IMR-90 (cell line): Measurements from ENCODE around the gene BCAS2. TPM values are rescaled to one million over a fixed set of nuclear protein-coding genes. Genes with fewer than 3 reads are reported as not detected.

Source experiments
- ATAC-seq: fragments of 200-7000 bp; cut with Tn5 transposase; 2 replicates; pipeline ENCODE4 v1.9.1; 2020; ENCODE audit warnings: low read depth, mild to moderate bottlenecking, moderate library complexity
- BruUV-seq: library from RNA; stranded (reverse); fragments of 400-500 nt; replicated peaks from 2 replicates; lab custom pipeline; 2021; lab: Mats Ljungman, UMichigan
- CTCF ChIA-PET: fragments of 300-600 bp; formaldehyde crosslinking; extraction: SDS; loops from one replicate; lab custom pipeline; 2021; ENCODE audit warnings: antibody characterized with exemption; lab: Yijun Ruan, JAX
- POLR2A ChIA-PET: fragments of 300-600 bp; sonication (Branson Sonifier 250); formaldehyde crosslinking; loops from one replicate; lab custom pipeline; 2022; ENCODE audit warnings: antibody characterized with exemption; ENCODE audit not compliant: unreplicated experiment; lab: Charles Lee
- DNase-seq: peaks from one replicate; pipeline ENCODE4 v3.0.0; 2013
- H2AFZ ChIP-seq: replicated peaks from 2 replicates; pipeline ENCODE3; 2013; ENCODE audit warnings: low read length, mild to moderate bottlenecking; ENCODE audit not compliant: poor library complexity
- H2AK5ac ChIP-seq: 2 replicates; pipeline ENCODE4 v1.6.1; 2013; ENCODE audit warnings: low read depth, low read length, inconsistent platforms
- H2AK9ac ChIP-seq: replicated peaks from 2 replicates; pipeline ENCODE3; 2013; ENCODE audit warnings: mild to moderate bottlenecking, low read depth, low read length, moderate library complexity; ENCODE audit not compliant: poor library complexity
- H2BK120ac ChIP-seq: 2 replicates; pipeline ENCODE4 v1.6.1; 2013; ENCODE audit warnings: low read depth, low read length, inconsistent platforms
- H2BK15ac ChIP-seq: 3 replicates; pipeline ENCODE4 v1.6.1; 2013; ENCODE audit warnings: low read depth, low read length, inconsistent platforms
- H2BK20ac ChIP-seq: 2 replicates; pipeline ENCODE4 v1.6.1; 2013; ENCODE audit warnings: low read depth, mild to moderate bottlenecking, inconsistent platforms, low read length, moderate library complexity
- H2BK5ac ChIP-seq: 2 replicates; pipeline ENCODE4 v1.6.1; 2013; ENCODE audit warnings: mild to moderate bottlenecking, low read depth, low read length, inconsistent platforms; ENCODE audit not compliant: poor library complexity, severe bottlenecking
- H3K14ac ChIP-seq: replicated peaks from 2 replicates; pipeline ENCODE4 v1.6.1; 2013; ENCODE audit warnings: low read depth, low read length, inconsistent platforms
- H3K18ac ChIP-seq: 2 replicates; pipeline ENCODE4 v1.6.1; 2013; ENCODE audit warnings: low read depth, low read length, control low read depth
- H3K23ac ChIP-seq: 2 replicates; pipeline ENCODE4 v1.6.1; 2013; ENCODE audit warnings: low read depth, low read length, inconsistent platforms
- H3K27ac ChIP-seq: 2 replicates; pipeline ENCODE4 v1.5.1; 2013; ENCODE audit warnings: mild to moderate bottlenecking, control low read depth, low read length; ENCODE audit not compliant: insufficient read depth
- H3K27me3 ChIP-seq: 2 replicates; pipeline ENCODE4 v1.6.1; 2013; ENCODE audit warnings: low read length; ENCODE audit not compliant: control insufficient read depth, insufficient read depth
- H3K36me3 ChIP-seq: 2 replicates; pipeline ENCODE4 v1.6.1; 2013; ENCODE audit warnings: low read length, mixed read lengths; ENCODE audit not compliant: control insufficient read depth, insufficient read depth
- H3K4ac ChIP-seq: 2 replicates; pipeline ENCODE4 v1.6.1; 2013; ENCODE audit warnings: low read depth, low read length, inconsistent platforms
- H3K4me1 ChIP-seq: 2 replicates; pipeline ENCODE4 v1.6.1; 2013; ENCODE audit warnings: low read length, mixed read lengths; ENCODE audit not compliant: control insufficient read depth, insufficient read depth
- H3K4me2 ChIP-seq: 2 replicates; pipeline ENCODE4 v1.6.1; 2013; ENCODE audit warnings: low read depth, mild to moderate bottlenecking, control low read depth, low read length, moderate library complexity
- H3K4me3 ChIP-seq: 2 replicates; pipeline ENCODE4 v1.5.1; 2013; ENCODE audit warnings: low read depth, mild to moderate bottlenecking, control low read depth, low read length, moderate library complexity; ENCODE audit not compliant: insufficient read depth
- H3K56ac ChIP-seq: 2 replicates; pipeline ENCODE4 v1.6.1; 2013; ENCODE audit warnings: low read length, inconsistent platforms; ENCODE audit not compliant: insufficient read depth; ENCODE audit errors: extremely low read depth
- H3K79me1 ChIP-seq, 2 experiments: 2 replicates each; pipeline ENCODE4 v1.6.1; 2013; ENCODE audit warnings: low read length in 2 of 2, inconsistent platforms in 1 of 2, low read depth in 1 of 2
- H3K9ac ChIP-seq: 2 replicates; pipeline ENCODE4 v1.6.1; 2013; ENCODE audit warnings: low read depth, low read length, control low read depth
- H3K9me1 ChIP-seq: 2 replicates; pipeline ENCODE4 v1.6.1; 2013; ENCODE audit warnings: low read length, inconsistent platforms; ENCODE audit not compliant: insufficient read depth
- H3K9me3 ChIP-seq: 2 replicates; pipeline ENCODE4 v1.6.1; 2013; ENCODE audit warnings: low read length; ENCODE audit not compliant: control insufficient read depth, insufficient read depth
- H4K20me1 ChIP-seq: 2 replicates; pipeline ENCODE4 v1.6.1; 2013; ENCODE audit warnings: low read length, inconsistent platforms; ENCODE audit not compliant: insufficient read depth
- H4K5ac ChIP-seq: 2 replicates; pipeline ENCODE4 v1.6.1; 2013; ENCODE audit warnings: mild to moderate bottlenecking, low read depth, low read length, control low read depth
- H4K8ac ChIP-seq, 2 experiments: 2 replicates each; pipeline ENCODE4 v1.6.1; 2013; ENCODE audit warnings: low read depth in 2 of 2, low read length in 2 of 2, control low read depth in 1 of 2, inconsistent platforms in 1 of 2
- H4K91ac ChIP-seq: 2 replicates; pipeline ENCODE4 v1.6.1; 2013; ENCODE audit warnings: low read depth, low read length, inconsistent platforms; ENCODE audit not compliant: insufficient read depth
- BHLHE40 ChIP-seq: fragments of 150-350 bp; IDR thresholded peaks from 2 replicates; pipeline ENCODE4 v1.6.1; 2016; ENCODE audit warnings: mild to moderate bottlenecking, low read depth, low read length
- CEBPB ChIP-seq: IDR thresholded peaks from 2 replicates; pipeline ENCODE4 v1.6.1; 2012; ENCODE audit warnings: low read depth, low read length, improper control_type of control experiment
- CHD1 ChIP-seq: IDR thresholded peaks from 2 replicates; pipeline ENCODE4 v1.6.1; 2012; ENCODE audit warnings: low read depth, low read length, improper control_type of control experiment
- CTCF ChIP-seq: conservative IDR thresholded peaks from 2 replicates; pipeline ENCODE4 v1.5.1; 2012; ENCODE audit warnings: mild to moderate bottlenecking, low read depth, low read length, improper control_type of control experiment
- ELK1 ChIP-seq: fragments of 150-350 bp; IDR thresholded peaks from 2 replicates; pipeline ENCODE4 v1.6.1; 2016; ENCODE audit warnings: low read depth, mild to moderate bottlenecking, low read length, moderate library complexity, borderline replicate concordance
- FOS ChIP-seq: fragments of 150-350 bp; IDR thresholded peaks from 2 replicates; pipeline ENCODE4 v1.6.1; 2016; ENCODE audit warnings: low read depth, low read length
- MAFK ChIP-seq: IDR thresholded peaks from 2 replicates; pipeline ENCODE4 v1.6.1; 2012; ENCODE audit warnings: low read depth, low read length, improper control_type of control experiment
- MAZ ChIP-seq: IDR thresholded peaks from 2 replicates; pipeline ENCODE4 v1.6.1; 2012; ENCODE audit warnings: low read depth, mild to moderate bottlenecking, low read length, improper control_type of control experiment, moderate library complexity, borderline replicate concordance
- MXI1 ChIP-seq: IDR thresholded peaks from 2 replicates; pipeline ENCODE4 v1.6.1; 2012; ENCODE audit warnings: low read depth, mild to moderate bottlenecking, low read length, moderate library complexity, borderline replicate concordance
- NFE2L2 ChIP-seq: fragments of 150-350 bp; IDR thresholded peaks from 2 replicates; pipeline ENCODE4 v1.6.1; 2016; ENCODE audit warnings: low read depth, mild to moderate bottlenecking, low read length
- POLR2A ChIP-seq: IDR thresholded peaks from 2 replicates; pipeline ENCODE4 v1.6.1; 2012; ENCODE audit warnings: mild to moderate bottlenecking, low read depth, low read length
- RAD21 ChIP-seq: IDR thresholded peaks from 2 replicates; pipeline ENCODE4 v1.6.1; 2012; ENCODE audit warnings: low read length, improper control_type of control experiment
- RCOR1 ChIP-seq: IDR thresholded peaks from 2 replicates; pipeline ENCODE4 v1.6.1; 2012; ENCODE audit warnings: mild to moderate bottlenecking, low read length, improper control_type of control experiment; ENCODE audit not compliant: insufficient replicate concordance
- RFX5 ChIP-seq: IDR thresholded peaks from 2 replicates; pipeline ENCODE4 v1.8.0; 2012; ENCODE audit warnings: low read depth, mild to moderate bottlenecking, low read length, moderate library complexity
- SMC3 ChIP-seq: fragments of 150-350 bp; IDR thresholded peaks from 2 replicates; pipeline ENCODE4 v1.6.1; 2016; ENCODE audit warnings: low read depth, mild to moderate bottlenecking, antibody characterized with exemption, low read length, moderate library complexity
- USF2 ChIP-seq: fragments of 150-350 bp; IDR thresholded peaks from 2 replicates; pipeline ENCODE4 v1.6.1; 2017; ENCODE audit warnings: mild to moderate bottlenecking, antibody characterized with exemption, low read length, low read depth
- WGBS, 2 experiments: methylation state at CpG; one replicate each; pipeline versions ENCODE4 v1.1.5 to v1.1.7; 2013; ENCODE audit warnings: missing lambda C conversion rate in 2 of 2; ENCODE audit not compliant: insufficient read length in 1 of 2; ENCODE audit errors: extremely low coverage in 2 of 2; 5-methylcytosine and 5-hydroxymethylcytosine counted together
- dilution Hi-C: fragments of 300-500 bp; cut with HindIII; formaldehyde crosslinking; loops from one replicate; pipeline ENCODE4 v1.14.3; 2018; ENCODE audit warnings: low sequenced_read_pairs; ENCODE audit not compliant: unreplicated experiment
- in situ Hi-C: fragments of 300-500 bp; cut with MboI; formaldehyde crosslinking; loops from 3 replicates; pipeline ENCODE4 v1.14.3; 2019; ENCODE audit warnings: low sequenced_read_pairs, inconsistent platforms, mixed read lengths
- intact Hi-C: fragments of 100-400 bp; cut with micrococcal nuclease; formaldehyde crosslinking; loops from 2 replicates; pipeline ENCODE4 v1.10.0; 2022
- polyA plus RNA-seq, 3 experiments: library from polyadenylated mRNA; depleted of rRNA; stranded (reverse); fragments of >200 nt; gene quantifications; 2 replicates each; pipeline ENCODE4 v1.2.3, GENCODE V29; 2012; ENCODE audit warnings: low replicate concordance in 1 of 3
- total RNA-seq: library from RNA; depleted of rRNA; stranded (reverse); fragments of >200 nt; gene quantifications from 2 replicates; pipeline ENCODE4 v1.2.3, GENCODE V29; 2012

The BCAS2 gene
- total and polyA plus RNA-seq, 2 of the 4 experiments (the other 2 are of a cell fraction) = 15.4 to 23.1 TPM

- no peak overlapping the region for H3K4me3 ChIP-seq
These were observed 46.0 kb downstream of the BCAS2 start for GRCh38 chr1:114535401-114535800.

More at GRCh38 chr1:114535401-114535800, 46.0 kb downstream of the BCAS2 start:
- H4K5ac ChIP-seq = no peak overlapping the region
- no peak overlapping the region for H3K27ac ChIP-seq
- no CpG with 5 or more reads among the region's 1 CpG for WGBS, 2 experiments
- no peak overlapping the region for H3K18ac ChIP-seq
- no peak overlapping the region for H2BK20ac ChIP-seq
- no peak overlapping the region for H3K23ac ChIP-seq
- no peak overlapping the region for H3K4ac ChIP-seq
- no TSS peak for BruUV-seq
- no peaks in the 10 kb centered on the region; the same call in 1 of the 2 replicates for H3K9me1 ChIP-seq
- POLR2A ChIA-PET = no interaction called here
- H4K91ac ChIP-seq = no peak overlapping the region
- no peak overlapping the region for H2AK5ac ChIP-seq
- H3K9ac ChIP-seq = no peak overlapping the region
- in situ Hi-C loops (no loop called here), intact Hi-C loops (no loop called here), dilution Hi-C loops (no loop called here)
- ATAC-seq = no peak
- TF ChIP-seq USF2 (no peak), SMC3 (no peak), MXI1 (no peak), CTCF (no peak), MAFK (no peak), MAZ (no peak), RCOR1 (no peak), RFX5 (no peak), FOS (no peak), CEBPB (no peak), BHLHE40 (no peak), CHD1 (no peak), ELK1 (no peak), RAD21 (no peak), NFE2L2 (no peak), POLR2A (no peak)
- H3K9me3 ChIP-seq = no peaks in the 10 kb centered on the region
- peaks cover 3% of the 10 kb centered on the region; the same call in 1 of the 2 replicates for H3K27me3 ChIP-seq
- no peaks in the 10 kb centered on the region for H4K20me1 ChIP-seq
- H3K79me1 ChIP-seq = no peaks in the 10 kb centered on the region
- CTCF ChIA-PET = interaction anchor here (0.6 kb wide), 1 partner anchor 185 kb away, joined by 3 read pairs; no protein-coding TSS in a partner anchor
- H3K36me3 ChIP-seq = no peaks in the 10 kb centered on the region
- H3K14ac ChIP-seq = no peak overlapping the region
- no peak overlapping the region for H3K4me2 ChIP-seq
- no peak overlapping the region for H2BK120ac ChIP-seq
- DNase-seq = no peak
- H2AK9ac ChIP-seq = no peak overlapping the region
- no peak overlapping the region for H4K8ac ChIP-seq
- H2BK5ac ChIP-seq = no peak overlapping the region
- no peak overlapping the region for H2AFZ ChIP-seq
- H3K56ac ChIP-seq = no peak overlapping the region
- no peaks in the 10 kb centered on the region for H3K4me1 ChIP-seq
- H2BK15ac ChIP-seq = no peak overlapping the region
